CD4-positive, alpha-beta T cell treated with Interleukin-15 for 4 hours (primary cell): ENCODE data around the gene DNAJB8.
A peak's percentile ranks its signal among the peaks of the same experiment; 100 is the strongest.

Source experiments
- DNase-seq: peaks from one replicate; pipeline ENCODE4 v3.0.0-alpha.2; 2020; ENCODE audit warnings: low spot score

The DNAJB8 gene

GRCh38 chr3:128463771-128464170 is 2.9 kb downstream of the DNAJB8 start:
- no peak for DNase-seq

GRCh38 chr3:128463354-128463753 is 3.3 kb downstream of the DNAJB8 start:
- no peak for DNase-seq

- no peak for DNase-seq
These were observed 3.8 kb downstream of the DNAJB8 start for GRCh38 chr3:128462931-128463330.

- DNase-seq, result no peak
These were observed 4.3 kb downstream of the DNAJB8 start for GRCh38 chr3:128462341-128462910.

GRCh38 chr3:128461731-128462130 is 5.0 kb downstream of the DNAJB8 start:
- no peak for DNase-seq

GRCh38 chr3:128459461-128459820 is 7.2 kb downstream of the DNAJB8 start:
- DNase-seq, result no peak

GRCh38 chr3:128458746-128459460 is 7.8 kb downstream of the DNAJB8 start:
- DNase-seq, result no peak

GRCh38 chr3:128457937-128458336 is 8.8 kb downstream of the DNAJB8 start:
- DNase-seq, result no peak

- DNase-seq, result no peak
These were observed 9.6 kb downstream of the DNAJB8 start for GRCh38 chr3:128456776-128457715.

- DNase-seq, result no peak
These were observed 10.6 kb downstream of the DNAJB8 start for GRCh38 chr3:128455786-128456748.

GRCh38 chr3:128455116-128455515 is 11.6 kb downstream of the DNAJB8 start:
- DNase-seq, result no peak

GRCh38 chr3:128454310-128454618 is 12.4 kb downstream of the DNAJB8 start:
- no peak for DNase-seq

GRCh38 chr3:128453501-128454309 is 13.0 kb downstream of the DNAJB8 start:
- no peak for DNase-seq

GRCh38 chr3:128452678-128453275 is 13.9 kb downstream of the DNAJB8 start:
- no peak for DNase-seq

- no peak for DNase-seq
These were observed 14.6 kb downstream of the DNAJB8 start for GRCh38 chr3:128452120-128452519.

GRCh38 chr3:128449111-128449638 is 17.5 kb downstream of the DNAJB8 start:
- no peak for DNase-seq

- peak; percentile 20 for DNase-seq
These were observed 18.2 kb downstream of the DNAJB8 start for GRCh38 chr3:128448491-128448890.

GRCh38 chr3:128447561-128448013 is 19.1 kb downstream of the DNAJB8 start:
- no peak for DNase-seq

- DNase-seq, result no peak
These were observed 19.9 kb downstream of the DNAJB8 start for GRCh38 chr3:128446821-128447220.

- DNase-seq, result no peak
These were observed 21.3 kb downstream of the DNAJB8 start for GRCh38 chr3:128445357-128445756.
